Measurements from ENCODE around the gene HECTD4. TPM values are rescaled to one million over a fixed set of nuclear protein-coding genes. Genes with fewer than 3 reads are reported as not detected.
A peak's percentile ranks its signal among the peaks of the same experiment; 100 is the strongest.

HECTD4 gene
- total RNA-seq, 4 donors from 2014 or later, result 53.7 to 168 (median 62.9) TPM

- WGBS, result 91% methylated on average over 15 of the region's 17 CpGs
- no peak overlapping the region for H3K4me3 ChIP-seq
- peak; percentile 40 to 74 for DNase-seq (ENCODE audit: low spot score in 2 of 2)
- no peaks in the 10 kb centered on the region for H3K9me3 ChIP-seq
- H3K4me1 ChIP-seq, result no peaks in the 10 kb centered on the region
- TF ChIP-seq, protein P1, sequence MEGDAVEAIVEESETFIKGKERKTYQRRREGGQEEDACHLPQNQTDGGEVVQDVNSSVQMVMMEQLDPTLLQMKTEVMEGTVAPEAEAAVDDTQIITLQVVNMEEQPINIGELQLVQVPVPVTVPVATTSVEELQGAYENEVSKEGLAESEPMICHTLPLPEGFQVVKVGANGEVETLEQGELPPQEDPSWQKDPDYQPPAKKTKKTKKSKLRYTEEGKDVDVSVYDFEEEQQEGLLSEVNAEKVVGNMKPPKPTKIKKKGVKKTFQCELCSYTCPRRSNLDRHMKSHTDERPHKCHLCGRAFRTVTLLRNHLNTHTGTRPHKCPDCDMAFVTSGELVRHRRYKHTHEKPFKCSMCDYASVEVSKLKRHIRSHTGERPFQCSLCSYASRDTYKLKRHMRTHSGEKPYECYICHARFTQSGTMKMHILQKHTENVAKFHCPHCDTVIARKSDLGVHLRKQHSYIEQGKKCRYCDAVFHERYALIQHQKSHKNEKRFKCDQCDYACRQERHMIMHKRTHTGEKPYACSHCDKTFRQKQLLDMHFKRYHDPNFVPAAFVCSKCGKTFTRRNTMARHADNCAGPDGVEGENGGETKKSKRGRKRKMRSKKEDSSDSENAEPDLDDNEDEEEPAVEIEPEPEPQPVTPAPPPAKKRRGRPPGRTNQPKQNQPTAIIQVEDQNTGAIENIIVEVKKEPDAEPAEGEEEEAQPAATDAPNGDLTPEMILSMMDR (IDR thresholded peaks at IDR 0.05), result no peak
- TF ChIP-seq POLR2A (IDR thresholded peaks at IDR 0.05) (no peak), POLR2AphosphoS5 (IDR thresholded peaks at IDR 0.05) (no peak), EP300 (IDR thresholded peaks at IDR 0.05) (no peak)
- H3K27me3 ChIP-seq, result no peaks in the 10 kb centered on the region
- no peak overlapping the region for H3K27ac ChIP-seq
- peaks cover 91% of the 10 kb centered on the region for H3K36me3 ChIP-seq
These were observed 211.1 kb downstream of the HECTD4 start for GRCh38 chr12:112170971-112171596.

DNA sequence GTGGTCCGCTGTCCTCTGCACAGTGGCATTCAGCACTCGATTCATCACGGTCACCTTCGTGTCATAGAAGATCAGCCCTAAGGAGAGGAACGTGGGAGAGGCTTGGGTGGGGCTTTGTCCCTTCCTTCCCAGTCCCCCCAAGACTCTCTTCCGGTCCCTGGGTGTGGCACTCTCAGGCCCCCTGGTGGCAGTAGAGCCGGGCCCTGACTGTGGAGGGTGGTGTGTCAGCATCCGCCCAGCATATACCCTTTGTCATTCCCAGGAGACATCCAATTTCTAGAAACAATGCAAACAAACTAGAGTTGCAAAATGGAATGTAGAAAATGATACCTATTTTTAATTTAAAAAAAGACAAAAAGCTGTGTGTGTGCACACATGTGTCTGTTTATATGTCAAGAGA, 211.9 kb downstream of the HECTD4 start:
- 69% methylated on average over 7 of the region's 8 CpGs for WGBS
- H3K9me3 ChIP-seq, result no peaks in the 10 kb centered on the region
- TF ChIP-seq, protein P1 (IDR thresholded peaks at IDR 0.05), result no peak
- TF ChIP-seq POLR2A (IDR thresholded peaks at IDR 0.05) (no peak), POLR2AphosphoS5 (IDR thresholded peaks at IDR 0.05) (no peak), EP300 (IDR thresholded peaks at IDR 0.05) (no peak)
- H3K27me3 ChIP-seq, result no peaks in the 10 kb centered on the region
- H3K4me1 ChIP-seq, result no peaks in the 10 kb centered on the region
- peak in 1 of 2 donors; percentile 70 for DNase-seq (ENCODE audit: low spot score in 2 of 2)
- no peak overlapping the region for H3K27ac ChIP-seq
- H3K36me3 ChIP-seq, result peaks cover 86% of the 10 kb centered on the region
- H3K4me3 ChIP-seq, result no peak overlapping the region

GRCh38 chr12:112169966-112170365, 212.3 kb downstream of the HECTD4 start:
- Histone ChIP-seq H3K27me3 (no peaks in the 10 kb centered on the region), H3K36me3 (peaks cover 82% of the 10 kb centered on the region), H3K4me1 (no peaks in the 10 kb centered on the region), H3K27ac (no peak overlapping the region), H3K9me3 (no peaks in the 10 kb centered on the region), H3K4me3 (no peak overlapping the region)
- DNase-seq (ENCODE audit: low spot score in 2 of 2), result peak in 1 of 2 donors; percentile 62
- TF ChIP-seq POLR2AphosphoS5 (IDR thresholded peaks at IDR 0.05) (no peak), EP300 (IDR thresholded peaks at IDR 0.05) (no peak), POLR2A (IDR thresholded peaks at IDR 0.05) (no peak)
- TF ChIP-seq, protein P1 (IDR thresholded peaks at IDR 0.05), result no peak
- 92% methylated on average over 6 of the region's 7 CpGs for WGBS

DNA sequence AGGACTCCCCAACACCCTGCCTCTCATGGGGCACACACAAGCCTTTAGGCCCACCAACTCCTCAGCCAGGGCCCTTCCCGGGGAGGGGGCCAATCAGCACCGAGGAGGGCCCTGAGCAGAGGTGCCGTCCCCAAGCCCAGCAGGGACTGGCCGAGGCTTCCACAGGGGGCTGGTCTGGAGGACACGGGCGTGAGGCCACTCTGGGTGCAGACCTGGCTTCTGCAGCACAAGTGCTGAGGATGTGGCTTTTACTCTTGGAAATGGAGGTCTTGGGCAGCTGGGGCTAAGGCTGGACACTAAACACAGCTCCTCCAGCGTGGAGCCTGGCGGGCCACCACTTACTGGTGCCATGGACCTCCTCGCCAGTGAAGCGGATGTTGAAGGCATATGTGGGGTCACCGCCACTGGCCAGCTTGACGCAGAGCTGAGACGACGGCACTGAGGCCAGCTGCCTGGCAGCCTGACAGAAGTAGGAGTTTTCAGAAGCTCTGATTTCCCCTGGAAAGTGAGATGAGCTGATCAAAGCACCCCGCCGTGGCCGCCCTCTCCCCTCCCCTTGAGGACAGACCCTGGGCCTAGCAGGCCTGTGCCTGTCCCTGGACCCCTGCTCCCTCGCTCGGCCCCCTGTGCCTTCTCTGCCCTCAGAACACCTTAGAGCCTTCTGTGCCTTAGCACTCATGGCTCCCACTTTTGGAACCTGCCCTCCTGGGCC, 212.9 kb downstream of the HECTD4 start:
- H3K4me1 ChIP-seq, result no peaks in the 10 kb centered on the region
- H3K27ac ChIP-seq, result no peak overlapping the region
- WGBS, result 86% methylated on average over 5 of the region's 19 CpGs
- DNase-seq (ENCODE audit: low spot score in 2 of 2), result peak in 1 of 2 donors; percentile 76
- H3K27me3 ChIP-seq, result no peaks in the 10 kb centered on the region
- H3K4me3 ChIP-seq, result no peak overlapping the region
- peaks cover 77% of the 10 kb centered on the region for H3K36me3 ChIP-seq
- H3K9me3 ChIP-seq, result no peaks in the 10 kb centered on the region
- TF ChIP-seq EP300 (IDR thresholded peaks at IDR 0.05) (no peak), POLR2A (IDR thresholded peaks at IDR 0.05) (no peak), POLR2AphosphoS5 (IDR thresholded peaks at IDR 0.05) (no peak)
- TF ChIP-seq, protein P1 (IDR thresholded peaks at IDR 0.05), result no peak

DNA sequence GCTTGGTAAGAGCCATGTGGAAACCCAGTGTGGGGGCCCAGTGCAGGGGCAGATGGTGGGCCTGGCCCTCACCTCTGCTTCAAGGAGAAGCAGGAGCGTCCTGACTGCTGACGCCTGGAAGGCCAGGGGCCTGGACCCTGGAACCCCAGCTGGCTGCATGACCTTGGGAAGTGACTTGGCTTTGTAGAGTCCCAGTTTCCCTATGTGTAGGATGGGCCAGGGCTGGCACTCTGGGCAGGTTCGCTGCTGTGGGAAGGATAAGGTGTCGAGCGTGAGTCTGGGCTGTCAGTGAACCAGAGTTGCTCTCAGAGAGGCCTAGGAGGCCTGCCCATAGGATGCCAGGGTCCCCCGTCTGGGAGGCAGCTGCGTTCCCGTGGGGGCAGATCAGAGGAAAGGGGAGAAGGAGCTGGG, 213.7 kb downstream of the HECTD4 start:
- Histone ChIP-seq H3K27me3 (no peaks in the 10 kb centered on the region), H3K9me3 (no peaks in the 10 kb centered on the region), H3K27ac (no peak overlapping the region), H3K4me1 (no peaks in the 10 kb centered on the region), H3K36me3 (peaks cover 77% of the 10 kb centered on the region), H3K4me3 (no peak overlapping the region)
- TF ChIP-seq, protein P1 (IDR thresholded peaks at IDR 0.05), result no peak
- TF ChIP-seq EP300 (IDR thresholded peaks at IDR 0.05) (no peak), POLR2AphosphoS5 (IDR thresholded peaks at IDR 0.05) (no peak), POLR2A (IDR thresholded peaks at IDR 0.05) (no peak)
- 89% methylated on average over 6 of the region's 8 CpGs for WGBS
- peak in 1 of 2 donors; percentile 58 for DNase-seq (ENCODE audit: low spot score in 2 of 2)

Measured in suprapubic skin (tissue), 4 donors.